Neural progenitor cell (in vitro differentiated cells): Measurements from ENCODE around the gene CAB39L.

Experiments used
- CTCF ChIP-seq: fragments of 200-600 bp; sonication (generic); IDR thresholded peaks from 2 replicates; pipeline ENCODE4 v1.5.1; 2017; ENCODE audit warnings: antibody characterized with exemption, mild to moderate bottlenecking
- EZH2 ChIP-seq: fragments of 200-600 bp; sonication (generic); IDR thresholded peaks from 2 replicates; pipeline ENCODE4 v1.6.1; 2017; ENCODE audit warnings: antibody characterized with exemption, mild to moderate bottlenecking, moderate library complexity
- EZH2phosphoT487 ChIP-seq: fragments of 200-600 bp; sonication (generic); IDR thresholded peaks from 2 replicates; pipeline ENCODE4 v1.6.1; 2017; ENCODE audit warnings: antibody characterized with exemption

- no peak for TF ChIP-seq CTCF
- no peak for TF ChIP-seq EZH2phosphoT487
- no peak for TF ChIP-seq EZH2
Measured at GRCh38 chr13:49407936-49408335, 35.9 kb downstream of the CAB39L start.
